Tibial nerve (tissue), 4 donors: Measurements from ENCODE around the gene EEF1AKMT3. TPM values are rescaled to one million over a fixed set of nuclear protein-coding genes. Genes with fewer than 3 reads are reported as not detected.

Experiments
- DNase-seq, 2 donors: peaks; one replicate each; pipeline ENCODE4 v3.0.0-alpha.2; 2019; ENCODE audit warnings: low spot score in 2 of 2
- H3K27ac ChIP-seq, 4 donors: fragments of 200-600 bp; sonication (generic) in 3 of 4; one replicate each; pipeline ENCODE4 v1.5.1; 2017 to 2019; ENCODE audit warnings: mild to moderate bottlenecking in 1 of 4
- H3K27me3 ChIP-seq, 2 donors: fragments of 200-600 bp; sonication (generic) in 1 of 2; one replicate each; pipeline versions ENCODE4 v1.5.1 to v1.6.0; 2017 to 2019
- H3K36me3 ChIP-seq, 3 donors: fragments of 200-600 bp; sonication (generic); one replicate each; pipeline ENCODE4 v1.5.1; 2018 to 2019
- H3K4me1 ChIP-seq, 4 donors: fragments of 200-600 bp; sonication (generic) in 3 of 4; one replicate each; pipeline ENCODE4 v1.5.1; 2017 to 2019
- H3K4me3 ChIP-seq, 4 donors: fragments of 200-600 bp; sonication (generic) in 3 of 4; one replicate each; pipeline ENCODE4 v1.5.1; 2017 to 2019; ENCODE audit warnings: mild to moderate bottlenecking in 1 of 4, moderate library complexity in 1 of 4
- H3K9me3 ChIP-seq, 4 donors: fragments of 200-600 bp; sonication (generic) in 3 of 4; one replicate each; pipeline ENCODE4 v1.5.1; 2017 to 2019
- CTCF ChIP-seq, 5 experiments: fragments of 200-600 bp in 3 of 5; fragments of 450-650 bp in 2 of 5; sonication (generic) in 3 of 5; IDR thresholded peaks; one replicate each; pipeline ENCODE4 v1.5.1; 2016 to 2019; ENCODE audit warnings: antibody characterized with exemption in 5 of 5, mild to moderate bottlenecking in 3 of 5, moderate library complexity in 2 of 5
- EP300 ChIP-seq, 2 donors: sonication (generic); formaldehyde crosslinking; IDR thresholded peaks; one replicate each; pipeline ENCODE4 v1.6.1; 2017; ENCODE audit warnings: antibody characterized with exemption in 2 of 2, mild to moderate bottlenecking in 1 of 2
- POLR2A ChIP-seq, 2 donors: fragments of 450-650 bp; IDR thresholded peaks; one replicate each; pipeline ENCODE4 v1.6.1; 2017; ENCODE audit warnings: antibody characterized with exemption in 2 of 2, mild to moderate bottlenecking in 2 of 2, moderate library complexity in 2 of 2
- WGBS, 2 donors: methylation state at CpG; one replicate each; pipeline ENCODE4 v1.1.5; 2018; 5-methylcytosine and 5-hydroxymethylcytosine counted together
- total RNA-seq, 4 donors: library from RNA; depleted of rRNA; stranded (reverse); fragments of >200 nt; gene quantifications; one replicate each; pipeline ENCODE4 v1.1.0, GENCODE V29; 2016

Gene EEF1AKMT3
- 10 to 100 TPM in 2 of 4 donors, 1 to 10 TPM in 2; 8.0 to 16.3 (median 9.6) TPM for total RNA-seq

GRCh38 chr12:57772429-57773322 is at the start of gene EEF1AKMT3:
Gene EEF1AKMT3 (plus strand): TSS chr12:57772614. CDS start chr12:57772725, 111 bp downstream.
- 2 to 3% methylated on average over 49 to 67 of the region's 67 CpGs for WGBS, 2 donors
- Histone ChIP-seq H3K9me3 (no peaks in the 10 kb centered on the region), H3K4me1 (peaks cover 0 to 25% (median 11%) of the 10 kb centered on the region in 4 donors), H3K4me3 (peak within 1 kb of the TSS; percentile 82 to 92 (median 88)), H3K27me3 (no peaks in the 10 kb centered on the region), H3K36me3 (peaks cover 0 to 59% (median 0%) of the 10 kb centered on the region in 3 donors), H3K27ac (peak within 1 kb of the TSS; percentile 77 to 96 (median 89))
- DNase-seq, result peak in 1 of 2 donors; percentile 46
- no peak for TF ChIP-seq CTCF (IDR thresholded peaks at IDR 0.05)
- no peak for TF ChIP-seq POLR2A (IDR thresholded peaks at IDR 0.05)
- TF ChIP-seq EP300 (IDR thresholded peaks at IDR 0.05), result no peak

- DNase-seq, result no peak
- Histone ChIP-seq H3K4me1 (peaks cover 0 to 22% (median 0%) of the 10 kb centered on the region in 4 donors), H3K9me3 (no peaks in the 10 kb centered on the region), H3K27me3 (peaks cover 0 to 5% of the 10 kb centered on the region in 2 donors), H3K36me3 (peaks cover 0 to 43% (median 16%) of the 10 kb centered on the region in 3 donors), H3K27ac (no peak overlapping the region), H3K4me3 (no peak overlapping the region)
- TF ChIP-seq POLR2A (IDR thresholded peaks at IDR 0.05) (no peak), EP300 (IDR thresholded peaks at IDR 0.05) (no peak), CTCF (IDR thresholded peaks at IDR 0.05) (no peak)
- 50 to 59% methylated on average over 11 of the region's 11 CpGs for WGBS, 2 donors
Measured at GRCh38 chr12:57722716-57723629, 49.4 kb upstream of the EEF1AKMT3 start.

- 63 to 71% methylated on average over 2 of the region's 2 CpGs for WGBS, 2 donors
- Histone ChIP-seq H3K27me3 (peaks cover 0 to 5% of the 10 kb centered on the region in 2 donors), H3K36me3 (peaks cover 0 to 37% (median 10%) of the 10 kb centered on the region in 3 donors), H3K9me3 (no peaks in the 10 kb centered on the region), H3K27ac (no peak overlapping the region), H3K4me1 (peaks cover 0 to 22% (median 0%) of the 10 kb centered on the region in 4 donors), H3K4me3 (no peak overlapping the region)
- no peak for TF ChIP-seq CTCF (IDR thresholded peaks at IDR 0.05)
- TF ChIP-seq EP300 (IDR thresholded peaks at IDR 0.05), result no peak
- no peak for TF ChIP-seq POLR2A (IDR thresholded peaks at IDR 0.05)
- no peak for DNase-seq
Measured at GRCh38 chr12:57723630-57723962, 48.8 kb upstream of the EEF1AKMT3 start.

- peaks cover 0 to 5% of the 10 kb centered on the region in 2 donors for H3K27me3 ChIP-seq
- peaks cover 0 to 22% (median 0%) of the 10 kb centered on the region in 4 donors for H3K4me1 ChIP-seq
- no peak overlapping the region for H3K4me3 ChIP-seq
- H3K36me3 ChIP-seq, result peaks cover 0 to 30% (median 10%) of the 10 kb centered on the region in 3 donors
- no peak for TF ChIP-seq POLR2A (IDR thresholded peaks at IDR 0.05)
- no peak for TF ChIP-seq EP300 (IDR thresholded peaks at IDR 0.05)
- no peak for TF ChIP-seq CTCF (IDR thresholded peaks at IDR 0.05)
- no peak for DNase-seq
- no peaks in the 10 kb centered on the region for H3K9me3 ChIP-seq
- H3K27ac ChIP-seq, result no peak overlapping the region
- WGBS, 2 donors, result 75 to 87% methylated on average over 12 of the region's 12 CpGs
Measured at GRCh38 chr12:57724003-57724935, 48.1 kb upstream of the EEF1AKMT3 start.
